ENCODE results near the gene WDR93.

WDR93 gene

DNA sequence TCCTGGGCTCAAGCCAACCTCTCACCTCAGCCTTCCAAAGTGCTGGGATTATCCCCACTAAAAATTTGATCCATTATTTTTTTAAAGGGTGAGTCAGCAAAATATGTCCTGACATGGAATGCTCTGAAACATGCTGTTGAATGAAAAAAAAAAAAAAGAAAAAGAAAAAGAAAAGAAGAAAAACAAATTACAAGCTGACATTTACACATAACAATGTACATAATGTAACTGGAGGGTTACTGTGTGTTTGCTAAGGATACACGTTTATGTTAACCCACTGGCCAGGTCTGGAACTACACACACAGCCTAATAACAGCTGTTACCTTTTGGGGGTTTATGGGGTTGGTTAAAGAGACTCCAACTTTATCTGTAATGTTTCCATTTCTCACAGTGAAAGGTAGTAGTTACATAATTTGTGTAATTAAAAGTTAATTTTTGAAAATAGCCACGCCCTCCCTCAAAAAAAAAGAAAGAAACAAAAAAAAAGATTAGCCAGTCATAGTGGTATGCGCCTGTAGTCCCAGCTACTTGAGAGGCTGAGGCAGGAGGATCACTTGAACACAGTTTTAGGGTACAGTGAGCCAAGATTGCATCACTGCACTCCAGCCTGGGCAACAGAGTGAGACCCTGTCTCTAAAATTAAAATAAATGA lies 82.4 kb downstream of the WDR93 start:
- no peaks in the 10 kb centered on the region for H3K27me3 ChIP-seq (ENCODE audit: insufficient read depth, low read depth)
- no peak overlapping the region for H3K4me3 ChIP-seq (IDR thresholded peaks at IDR 0.05; ENCODE audit: insufficient read depth, low read depth, low read length)
- H3K4me2 ChIP-seq = peak overlapping the region; percentile 6; the same call in 1 of the 2 replicates
- TF ChIP-seq, protein P1, sequence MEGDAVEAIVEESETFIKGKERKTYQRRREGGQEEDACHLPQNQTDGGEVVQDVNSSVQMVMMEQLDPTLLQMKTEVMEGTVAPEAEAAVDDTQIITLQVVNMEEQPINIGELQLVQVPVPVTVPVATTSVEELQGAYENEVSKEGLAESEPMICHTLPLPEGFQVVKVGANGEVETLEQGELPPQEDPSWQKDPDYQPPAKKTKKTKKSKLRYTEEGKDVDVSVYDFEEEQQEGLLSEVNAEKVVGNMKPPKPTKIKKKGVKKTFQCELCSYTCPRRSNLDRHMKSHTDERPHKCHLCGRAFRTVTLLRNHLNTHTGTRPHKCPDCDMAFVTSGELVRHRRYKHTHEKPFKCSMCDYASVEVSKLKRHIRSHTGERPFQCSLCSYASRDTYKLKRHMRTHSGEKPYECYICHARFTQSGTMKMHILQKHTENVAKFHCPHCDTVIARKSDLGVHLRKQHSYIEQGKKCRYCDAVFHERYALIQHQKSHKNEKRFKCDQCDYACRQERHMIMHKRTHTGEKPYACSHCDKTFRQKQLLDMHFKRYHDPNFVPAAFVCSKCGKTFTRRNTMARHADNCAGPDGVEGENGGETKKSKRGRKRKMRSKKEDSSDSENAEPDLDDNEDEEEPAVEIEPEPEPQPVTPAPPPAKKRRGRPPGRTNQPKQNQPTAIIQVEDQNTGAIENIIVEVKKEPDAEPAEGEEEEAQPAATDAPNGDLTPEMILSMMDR (conservative IDR thresholded peaks at IDR 0.05; ENCODE audit: low read depth, low read length) = 0 out of 2 replicates have a peak, but pooled peaks have one; percentile 15
- H3K4me1 ChIP-seq (ENCODE audit: low read depth, poor library complexity, severe bottlenecking) = peaks cover 24% of the 10 kb centered on the region
- no peak overlapping the region for H3K27ac ChIP-seq
- no peaks in the 10 kb centered on the region for H4K20me1 ChIP-seq (ENCODE audit: insufficient read depth)
- no peaks in the 10 kb centered on the region for H3K79me2 ChIP-seq (ENCODE audit: insufficient read depth, low read depth)
- H3K9ac ChIP-seq = no peak overlapping the region
- H3K36me3 ChIP-seq (ENCODE audit: insufficient read depth) = no peaks in the 10 kb centered on the region
- no peak overlapping the region for H2AFZ ChIP-seq (ENCODE audit: low read depth)

GRCh38 chr15:89774492-89774891 lies 83.9 kb downstream of the WDR93 start:
- Histone ChIP-seq H2AFZ (ENCODE audit: low read depth) (no peak overlapping the region), H3K4me1 (ENCODE audit: low read depth, poor library complexity, severe bottlenecking) (peaks cover 32% of the 10 kb centered on the region), H3K4me2 (no peak overlapping the region), H4K20me1 (ENCODE audit: insufficient read depth) (no peaks in the 10 kb centered on the region), H3K27me3 (ENCODE audit: insufficient read depth, low read depth) (no peaks in the 10 kb centered on the region), H3K4me3 (IDR thresholded peaks at IDR 0.05; ENCODE audit: insufficient read depth, low read depth, low read length) (no peak overlapping the region), H3K79me2 (ENCODE audit: insufficient read depth, low read depth) (no peaks in the 10 kb centered on the region), H3K36me3 (ENCODE audit: insufficient read depth) (no peaks in the 10 kb centered on the region), H3K9ac (no peak overlapping the region), H3K27ac (no peak overlapping the region)
- TF ChIP-seq, protein P1 (conservative IDR thresholded peaks at IDR 0.05; ENCODE audit: low read depth, low read length) = no peak

GRCh38 chr15:89775815-89776214 lies 85.2 kb downstream of the WDR93 start:
- Histone ChIP-seq H3K79me2 (ENCODE audit: insufficient read depth, low read depth) (no peaks in the 10 kb centered on the region), H3K4me3 (IDR thresholded peaks at IDR 0.05; ENCODE audit: insufficient read depth, low read depth, low read length) (no peak overlapping the region), H4K20me1 (ENCODE audit: insufficient read depth) (no peaks in the 10 kb centered on the region)

DNA sequence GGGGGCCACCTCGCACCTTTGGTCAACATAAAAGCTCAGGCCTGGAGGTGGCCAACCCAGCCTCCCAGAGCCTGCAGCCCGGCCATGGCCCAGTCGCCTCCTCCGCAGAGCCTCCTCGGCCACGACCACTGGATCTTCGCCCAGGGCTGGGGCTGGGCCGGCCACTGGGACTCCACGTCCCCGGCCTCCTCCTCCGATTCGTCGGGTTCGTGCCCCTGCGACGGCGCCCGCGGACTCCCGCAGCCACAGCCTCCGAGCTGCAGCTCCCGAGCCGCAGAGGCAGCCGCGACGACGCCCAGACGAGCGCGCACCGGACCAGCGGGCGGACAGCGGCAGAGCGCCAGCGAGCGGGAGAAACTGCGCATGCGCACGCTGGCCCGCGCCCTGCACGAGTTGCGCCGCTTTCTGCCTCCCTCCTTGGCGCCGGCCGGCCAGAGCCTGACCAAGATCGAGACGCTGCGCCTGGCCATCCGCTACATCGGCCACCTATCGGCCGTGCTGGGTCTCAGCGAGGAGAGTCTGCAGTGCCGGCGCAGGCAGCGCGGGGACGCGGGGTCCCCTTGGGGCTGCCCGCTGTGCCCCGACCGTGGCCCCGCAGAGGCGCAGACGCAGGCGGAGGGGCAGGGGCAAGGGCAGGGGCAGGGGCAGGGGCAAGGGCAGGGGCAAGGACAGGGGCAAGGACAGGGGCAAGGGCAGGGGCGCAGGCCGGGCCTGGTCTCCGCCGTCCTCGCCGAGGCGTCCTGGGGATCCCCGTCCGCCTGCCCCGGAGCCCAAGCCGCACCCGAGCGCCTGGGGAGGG lies 85.9 kb downstream of the WDR93 start, which contains the start of gene MESP2:
MESP2 (plus strand) TSS at position 59 of the 799 bp plus-strand sequence; CDS start at position 85, 26 bp downstream.
- no peaks in the 10 kb centered on the region for H3K79me2 ChIP-seq (ENCODE audit: insufficient read depth, low read depth)
- peaks cover 50% of the 10 kb centered on the region for H3K4me1 ChIP-seq (ENCODE audit: low read depth, poor library complexity, severe bottlenecking)
- TF ChIP-seq, protein P1 (conservative IDR thresholded peaks at IDR 0.05; ENCODE audit: low read depth, low read length) = no peak
- H3K9ac ChIP-seq = no peak within 1 kb of the TSS; the same call in 1 of the 2 replicates
- H3K27ac ChIP-seq = no peak within 1 kb of the TSS
- H3K36me3 ChIP-seq (ENCODE audit: insufficient read depth) = no peaks in the 10 kb centered on the region
- peak within 1 kb of the TSS; percentile 75 for H2AFZ ChIP-seq (ENCODE audit: low read depth)
- peak within 1 kb of the TSS; percentile 60 for H3K4me2 ChIP-seq
- H3K4me3 ChIP-seq (IDR thresholded peaks at IDR 0.05; ENCODE audit: insufficient read depth, low read depth, low read length) = no peak within 1 kb of the TSS
- H3K27me3 ChIP-seq (ENCODE audit: insufficient read depth, low read depth) = no peaks in the 10 kb centered on the region
- no peaks in the 10 kb centered on the region for H4K20me1 ChIP-seq (ENCODE audit: insufficient read depth)

More at GRCh38 chr15:89775815-89776214, 85.2 kb downstream of the WDR93 start:
- H3K27ac ChIP-seq = no peak overlapping the region
- H3K4me2 ChIP-seq = peak overlapping the region; percentile 60
- no peaks in the 10 kb centered on the region for H3K27me3 ChIP-seq (ENCODE audit: insufficient read depth, low read depth)
- TF ChIP-seq, protein P1 (conservative IDR thresholded peaks at IDR 0.05; ENCODE audit: low read depth, low read length) = no peak
- peak overlapping the region; percentile 75 for H2AFZ ChIP-seq (ENCODE audit: low read depth)
- H3K36me3 ChIP-seq (ENCODE audit: insufficient read depth) = no peaks in the 10 kb centered on the region
- H3K4me1 ChIP-seq (ENCODE audit: low read depth, poor library complexity, severe bottlenecking) = peaks cover 43% of the 10 kb centered on the region
- H3K9ac ChIP-seq = no peak overlapping the region

All from KMS-11 (cell line).